ENCODE results near the gene GRAMD1A.

DNA sequence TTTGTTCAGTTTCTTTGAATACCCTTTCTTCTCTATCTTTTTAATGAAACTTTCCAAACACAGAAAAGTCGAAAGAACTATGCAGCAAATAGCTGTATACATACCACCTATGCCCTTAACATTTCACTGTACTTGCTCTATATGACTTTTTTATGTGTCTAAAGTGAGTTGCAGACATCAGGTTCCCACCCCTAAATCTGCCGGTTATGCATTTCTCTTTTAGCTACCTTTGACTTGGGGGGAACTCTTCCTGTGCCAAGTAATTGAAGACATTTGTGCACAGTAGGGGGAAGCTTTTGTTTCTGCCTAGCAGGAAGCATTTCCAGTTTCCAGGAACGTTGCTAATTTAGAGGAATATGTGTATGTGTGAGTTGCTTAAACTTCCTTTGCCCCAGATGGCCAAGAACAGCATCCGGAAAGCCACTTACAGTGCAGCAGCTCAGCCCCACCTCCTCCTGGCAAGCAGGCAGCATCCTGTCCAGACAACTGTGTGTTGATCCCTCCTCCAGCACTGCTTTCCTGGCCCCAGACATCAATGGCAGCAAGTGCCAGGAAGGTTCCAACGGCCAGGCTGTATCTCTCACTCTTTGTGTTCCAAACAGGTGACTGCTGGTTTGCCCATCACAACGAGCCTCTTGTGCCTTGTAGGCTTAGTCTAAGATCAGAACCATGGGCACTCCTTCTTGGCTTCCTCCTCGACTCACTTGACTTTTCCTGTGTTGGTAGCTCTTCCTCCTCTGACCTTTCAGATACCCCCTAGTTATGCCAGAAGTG lies 14.7 kb upstream of the GRAMD1A start:
- no peak for TF ChIP-seq CTCF (IDR thresholded peaks at IDR 0.05)
- TF ChIP-seq POLR2A (IDR thresholded peaks at IDR 0.05): no peak
- TF ChIP-seq POLR2AphosphoS5 (IDR thresholded peaks at IDR 0.05): peak in 1 of 3 donors; percentile 16

Data from breast epithelium (tissue), 3 donors.